GM21381 (cell line): ENCODE measurements around the gene CENPL.
"Not testable (repeated sequence)": the region's sequence is repeated elsewhere in the genome, so short reads cannot be mapped to it uniquely, and the experiment has no call there.

Experiments
- ATAC-seq: cut with Tn5 transposase; IDR thresholded peaks from one replicate; pipeline ENCODE4 v1.9.1; 2021; ENCODE audit warnings: mild to moderate bottlenecking, moderate library complexity; ENCODE audit not compliant: unreplicated experiment

CENPL gene

DNA sequence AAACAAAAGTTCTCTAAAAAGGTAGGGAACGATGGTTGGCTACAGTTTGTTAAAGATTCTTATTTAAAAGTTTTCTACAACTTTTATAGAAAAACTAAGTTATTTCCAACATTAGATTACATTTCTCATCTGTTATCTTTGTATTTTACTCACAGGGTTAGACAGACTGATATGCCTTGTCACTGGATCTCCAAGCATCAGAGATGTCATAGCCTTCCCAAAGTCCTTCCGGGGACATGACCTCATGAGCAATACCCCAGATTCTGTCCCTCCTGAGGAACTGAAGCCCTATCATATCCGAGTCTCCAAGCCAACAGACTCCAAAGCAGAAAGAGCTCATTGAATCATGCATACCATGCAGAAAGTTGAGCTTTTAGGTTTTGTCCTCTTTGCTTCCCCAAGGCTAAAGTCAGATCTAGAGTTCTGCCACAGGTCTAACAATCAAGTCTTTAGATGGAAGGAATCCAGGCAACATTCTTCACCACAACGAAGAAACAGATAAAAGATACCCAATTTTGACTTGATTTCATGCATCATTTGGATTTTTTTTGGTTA lies 32.8 kb upstream of the CENPL start:
- no peak for ATAC-seq

DNA sequence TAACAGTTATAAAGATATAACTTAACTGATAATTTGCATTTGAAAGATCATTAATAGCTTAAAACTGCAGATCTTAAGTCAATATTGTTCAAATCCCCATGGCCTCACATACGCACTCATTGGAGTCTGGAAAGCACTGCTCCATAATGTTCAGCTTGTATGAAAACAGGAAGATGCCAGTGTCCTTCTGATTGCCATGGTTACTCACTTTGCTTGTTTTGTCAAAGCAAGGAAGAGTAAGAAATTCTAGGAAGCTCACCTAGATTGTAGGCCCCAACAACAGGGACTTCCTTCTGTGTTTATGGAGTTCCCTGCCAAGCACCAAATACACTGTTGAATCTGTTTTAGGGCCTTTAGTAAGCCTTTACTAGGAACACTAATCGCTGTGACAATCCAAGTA lies 32.2 kb upstream of the CENPL start:
- ATAC-seq = no peak

DNA sequence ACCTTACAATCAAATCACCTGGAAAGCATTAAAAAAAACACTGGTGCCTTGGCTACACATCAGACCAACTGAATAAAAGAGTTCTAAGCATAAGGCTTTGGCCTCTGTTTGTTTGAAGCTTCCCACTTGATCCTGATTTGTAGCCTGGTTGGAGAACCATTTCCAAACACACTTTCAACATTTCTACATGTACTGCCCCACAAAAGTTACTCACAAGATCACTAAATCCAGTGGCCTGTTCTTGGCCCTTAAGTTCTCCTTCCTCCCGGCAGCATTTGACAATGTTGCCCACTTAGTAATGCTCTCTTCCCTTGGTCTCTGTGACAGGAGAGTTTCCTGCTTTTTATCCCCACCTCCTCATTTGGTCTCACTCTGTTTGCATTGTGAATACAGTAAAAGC lies 31.3 kb upstream of the CENPL start:
- ATAC-seq = no peak

DNA sequence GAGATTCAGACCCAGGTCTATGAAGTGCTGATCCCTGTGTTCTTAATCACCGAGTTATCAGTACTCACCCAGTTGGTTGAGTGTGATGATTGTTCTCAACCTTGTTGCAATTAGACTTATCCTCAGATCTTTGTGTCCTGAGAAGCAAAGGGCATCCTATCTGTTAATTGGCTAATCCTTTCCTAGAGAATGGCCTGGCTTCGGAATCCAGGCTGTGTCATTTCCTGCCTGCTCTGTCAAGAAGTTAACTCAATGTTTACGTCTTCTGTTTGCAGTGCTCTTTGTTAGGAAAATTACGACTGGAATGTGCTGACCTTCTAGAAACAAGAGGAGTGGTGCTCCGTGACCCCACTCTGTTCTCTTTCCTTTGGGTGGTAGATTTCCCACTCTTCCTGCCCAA lies 28.4 kb upstream of the CENPL start:
- no peak for ATAC-seq

DNA sequence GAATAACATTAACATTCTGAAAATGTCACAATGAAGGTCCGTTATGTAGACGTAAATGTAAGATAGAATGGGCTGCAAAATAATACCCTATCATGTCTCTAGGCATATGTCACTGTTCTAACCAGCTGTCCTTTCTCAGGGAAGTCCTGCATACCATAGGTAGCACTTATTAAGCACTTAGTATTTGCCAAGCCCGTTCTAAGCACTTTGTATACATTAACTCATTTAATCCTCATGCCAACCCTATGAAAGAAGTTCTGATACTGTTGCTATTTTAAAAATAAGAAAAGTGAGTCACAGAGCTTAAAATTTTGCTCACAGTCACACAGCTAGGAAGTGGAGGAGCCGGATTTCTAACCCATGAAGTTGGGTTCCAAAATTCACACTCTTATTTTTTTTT lies 27.4 kb upstream of the CENPL start:
- ATAC-seq = no peak

DNA sequence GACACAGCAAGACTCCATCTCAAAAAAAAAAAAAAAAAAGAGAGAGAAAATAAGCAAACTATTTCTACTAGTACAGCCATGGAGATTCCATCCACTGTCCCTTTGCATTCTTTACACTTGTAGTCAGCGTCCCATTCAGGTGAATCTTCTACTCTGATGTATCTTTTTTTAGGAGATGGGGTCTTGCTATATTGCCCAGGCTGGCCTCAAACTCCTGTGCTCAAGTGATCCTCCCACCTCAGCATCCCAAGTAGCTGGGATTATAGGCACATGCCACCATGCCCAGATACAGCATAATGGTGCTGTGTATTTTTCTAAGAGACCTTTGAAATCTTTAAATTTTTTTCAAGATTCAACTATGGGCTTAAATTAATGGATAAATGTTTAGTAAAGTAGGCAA lies 8.1 kb upstream of the CENPL start:
- ATAC-seq = no peak

DNA sequence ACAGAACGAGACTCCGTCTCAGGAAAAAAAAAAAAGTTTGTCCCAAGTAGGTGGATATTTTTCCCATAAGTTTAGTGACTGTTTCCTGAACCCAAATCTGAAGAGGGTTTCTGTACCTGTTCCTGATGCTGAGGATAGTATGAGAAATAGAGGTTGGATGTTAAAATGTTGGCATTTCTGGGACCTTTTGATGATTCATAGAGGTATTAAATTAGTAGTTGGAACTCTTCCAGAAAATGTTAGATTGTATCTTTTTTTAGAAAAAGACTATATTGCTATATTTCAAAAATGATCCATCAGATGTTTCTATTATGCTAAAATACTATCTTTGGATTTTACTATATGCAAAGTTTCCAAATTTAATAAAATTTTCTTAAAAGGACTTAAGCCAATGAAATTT lies 2.9 kb upstream of the CENPL start:
- no peak for ATAC-seq

DNA sequence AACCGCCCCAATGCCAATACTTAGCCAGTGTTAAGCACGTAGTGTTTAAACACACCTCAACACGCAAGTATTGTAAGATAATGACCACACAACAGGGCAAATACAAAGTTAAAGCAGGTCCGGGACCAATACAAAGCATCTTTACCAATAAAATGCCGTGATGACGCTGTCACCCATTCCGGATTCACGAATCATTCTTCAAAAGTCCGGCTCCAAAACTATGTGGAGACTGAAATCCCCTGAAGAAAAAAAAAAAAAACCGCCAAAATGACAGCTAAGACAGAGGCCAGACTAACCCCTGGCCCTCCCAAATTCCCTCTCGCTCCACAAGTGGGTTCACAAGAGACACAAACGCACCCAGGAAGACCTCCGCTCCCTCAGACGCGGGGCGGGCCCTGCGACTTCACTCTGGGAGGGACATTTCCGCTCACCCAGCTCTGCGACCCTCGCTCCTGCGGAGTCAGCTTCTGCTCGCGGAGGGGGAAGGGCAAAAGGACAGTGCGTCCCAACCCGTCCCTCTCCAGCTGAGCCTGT lies 835 bp downstream of the CENPL start:
- peak; percentile 36 for ATAC-seq

DNA sequence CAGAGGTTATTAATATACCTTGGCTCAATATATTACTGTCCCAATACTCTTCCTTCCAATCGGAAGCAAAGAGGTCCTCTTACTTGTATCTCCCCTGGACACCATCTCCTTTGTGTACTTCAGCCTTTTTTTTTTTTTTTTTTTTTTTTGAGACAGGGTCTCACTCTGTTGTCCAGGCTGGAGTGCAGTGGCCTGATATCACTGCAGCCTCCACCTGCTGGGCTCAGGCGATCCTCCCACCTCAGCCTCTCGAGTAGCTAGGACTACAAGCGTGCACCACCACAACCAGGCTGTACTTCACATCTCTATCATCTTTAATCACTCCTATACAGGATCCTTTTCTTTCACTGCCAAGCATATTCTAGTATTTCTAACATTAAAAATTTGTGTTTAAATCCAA lies 3.0 kb downstream of the CENPL start:
- no peak for ATAC-seq

DNA sequence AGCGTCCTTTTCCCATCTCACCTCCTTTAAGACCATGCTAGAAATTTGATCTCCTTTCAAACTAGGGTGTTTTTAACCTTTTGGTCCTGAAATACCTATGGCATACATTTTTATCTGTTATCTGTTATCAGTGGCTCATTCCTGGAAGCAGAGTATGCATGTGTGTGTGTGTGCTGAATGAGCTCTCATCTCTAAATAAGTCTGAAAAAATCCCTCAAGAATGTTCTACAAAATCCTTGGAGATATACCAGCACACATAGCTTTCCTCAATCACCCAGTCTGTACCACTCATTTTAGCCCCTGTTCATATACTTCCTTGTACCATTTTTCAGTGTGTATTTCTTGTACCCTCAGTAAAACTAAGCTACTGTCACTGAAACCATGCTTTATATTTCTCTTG lies 6.2 kb downstream of the CENPL start:
- no peak for ATAC-seq

DNA sequence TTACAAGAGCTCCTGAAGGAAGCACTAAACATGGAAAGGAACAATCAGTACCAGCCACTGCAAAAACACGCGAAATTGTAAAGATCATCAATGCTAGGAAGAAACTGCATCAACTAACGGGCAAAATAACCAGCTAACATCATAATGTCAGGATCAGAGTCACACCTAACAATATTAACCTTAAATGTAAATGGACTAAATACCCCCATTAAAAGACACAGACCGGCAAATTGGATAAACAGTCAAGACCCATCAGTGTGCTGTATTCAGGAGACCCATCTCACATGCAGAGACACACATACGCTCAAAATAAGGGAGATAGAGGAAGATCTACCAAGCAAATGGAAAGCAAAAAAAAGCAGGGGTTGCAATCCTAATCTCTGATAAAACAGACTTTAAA lies 11.0 kb downstream of the CENPL start:
- not testable (repeated sequence) for ATAC-seq

DNA sequence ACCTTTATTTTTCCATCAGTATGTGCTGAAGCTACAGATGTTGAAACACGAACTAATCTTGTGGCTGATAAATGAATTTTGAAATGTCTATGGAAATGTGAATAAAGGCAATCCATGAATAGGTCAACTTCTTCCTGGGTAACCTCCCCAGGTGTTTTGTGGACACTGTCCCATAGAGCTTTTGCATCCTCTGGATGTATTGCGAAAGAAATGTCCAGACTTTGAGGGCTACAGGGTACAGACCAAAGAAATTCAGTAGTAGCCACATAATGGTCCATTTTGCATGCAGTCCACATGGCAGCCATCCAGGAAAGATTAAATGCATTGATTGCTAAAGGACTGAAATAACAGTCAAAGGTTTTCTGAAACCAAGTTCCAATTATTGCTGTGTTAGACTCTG lies 21.7 kb downstream of the CENPL start:
- no peak for ATAC-seq

DNA sequence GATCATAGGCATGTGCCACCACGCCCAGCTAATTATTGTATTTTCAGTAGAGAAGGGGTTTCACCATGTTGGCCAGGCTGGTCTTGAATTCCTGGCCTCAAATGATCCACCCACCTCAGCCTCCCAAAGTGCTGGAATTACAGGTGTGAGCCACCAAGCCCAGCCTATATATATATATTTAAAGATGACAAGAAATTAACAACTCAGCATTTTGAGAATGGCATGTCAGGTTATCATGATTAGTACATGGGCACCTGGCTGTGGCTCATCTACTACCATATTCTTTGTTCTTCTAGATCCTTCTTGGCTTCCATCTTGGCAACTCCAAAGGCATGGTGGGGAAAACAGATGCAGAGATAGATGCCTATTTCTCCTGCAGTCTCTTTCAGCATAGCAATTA lies 24.7 kb downstream of the CENPL start:
- not testable (repeated sequence) for ATAC-seq

DNA sequence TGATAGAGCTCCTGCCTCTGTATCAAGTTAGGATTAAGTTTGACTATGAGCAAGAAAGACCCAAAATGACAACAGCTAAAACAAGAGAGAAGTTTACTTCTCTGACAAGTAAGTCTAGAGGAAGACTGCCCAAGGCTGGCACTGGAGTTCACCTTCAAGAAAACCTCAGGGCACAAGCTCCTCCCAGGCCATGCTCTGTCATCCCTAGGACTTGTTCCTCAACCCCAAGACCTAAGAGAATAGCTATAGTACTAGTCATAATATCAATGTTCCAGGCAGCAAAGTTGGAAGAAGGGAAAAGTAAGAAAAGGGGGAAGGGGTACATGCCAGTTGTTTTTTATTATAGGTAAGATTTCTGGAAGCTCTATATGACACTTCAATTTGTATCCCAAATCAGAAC lies 26.6 kb downstream of the CENPL start:
- ATAC-seq = no peak

DNA sequence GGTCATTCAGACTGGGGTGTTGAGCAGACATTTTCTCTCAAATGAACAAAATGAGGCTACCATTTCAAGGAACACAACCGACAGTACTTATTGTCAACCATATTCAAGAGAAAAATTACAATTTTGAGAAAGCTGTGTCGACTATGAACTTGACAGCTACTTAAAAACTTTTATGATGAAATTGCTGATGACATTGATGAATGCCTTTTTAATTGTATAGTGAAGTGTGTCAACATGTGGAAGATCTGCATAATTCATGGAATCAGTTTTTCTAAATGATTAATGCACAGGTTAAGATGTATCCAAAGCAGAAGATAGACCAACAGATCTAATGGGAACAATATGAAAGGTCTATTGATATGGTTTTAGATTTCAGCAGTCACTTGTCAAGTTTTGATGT lies 34.8 kb downstream of the CENPL start:
- no peak for ATAC-seq

DNA sequence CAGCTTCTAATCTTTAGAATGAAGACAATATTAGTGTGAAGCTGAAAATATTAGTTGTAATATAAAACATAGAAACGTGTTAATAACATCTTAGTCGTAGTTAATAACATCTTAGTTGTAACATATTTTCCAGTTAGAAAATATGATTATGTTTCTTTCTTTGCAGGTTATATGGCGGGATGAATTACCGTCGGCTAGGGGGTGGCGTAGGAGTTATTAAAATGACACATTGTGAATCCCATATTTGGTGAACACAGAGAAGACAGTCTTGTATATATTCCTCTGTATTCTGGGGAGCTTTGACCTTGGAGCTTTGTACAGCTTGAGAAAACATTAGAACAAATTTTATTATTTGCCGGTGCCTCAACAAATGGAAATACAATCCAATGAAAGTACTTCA lies 39.7 kb downstream of the CENPL start:
- no peak for ATAC-seq

DNA sequence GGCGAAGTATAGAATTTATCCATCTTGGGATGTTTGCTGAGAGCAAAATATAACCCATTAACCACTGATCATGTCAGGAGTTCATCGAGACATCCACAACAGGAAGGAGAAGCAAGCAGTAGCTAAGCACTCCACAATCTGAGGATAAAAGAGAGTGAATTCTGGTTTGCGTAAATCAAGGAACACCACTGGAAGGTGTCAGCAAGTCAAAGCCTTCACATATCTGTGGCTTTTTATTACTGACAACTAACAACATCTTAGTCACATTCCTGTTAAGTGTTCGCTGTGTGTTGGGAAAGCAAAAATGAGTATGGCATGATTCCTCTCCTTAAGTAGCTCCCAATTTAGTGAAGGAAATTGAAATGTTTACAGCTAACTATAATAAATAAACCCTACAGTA lies 44.7 kb downstream of the CENPL start:
- ATAC-seq = no peak

DNA sequence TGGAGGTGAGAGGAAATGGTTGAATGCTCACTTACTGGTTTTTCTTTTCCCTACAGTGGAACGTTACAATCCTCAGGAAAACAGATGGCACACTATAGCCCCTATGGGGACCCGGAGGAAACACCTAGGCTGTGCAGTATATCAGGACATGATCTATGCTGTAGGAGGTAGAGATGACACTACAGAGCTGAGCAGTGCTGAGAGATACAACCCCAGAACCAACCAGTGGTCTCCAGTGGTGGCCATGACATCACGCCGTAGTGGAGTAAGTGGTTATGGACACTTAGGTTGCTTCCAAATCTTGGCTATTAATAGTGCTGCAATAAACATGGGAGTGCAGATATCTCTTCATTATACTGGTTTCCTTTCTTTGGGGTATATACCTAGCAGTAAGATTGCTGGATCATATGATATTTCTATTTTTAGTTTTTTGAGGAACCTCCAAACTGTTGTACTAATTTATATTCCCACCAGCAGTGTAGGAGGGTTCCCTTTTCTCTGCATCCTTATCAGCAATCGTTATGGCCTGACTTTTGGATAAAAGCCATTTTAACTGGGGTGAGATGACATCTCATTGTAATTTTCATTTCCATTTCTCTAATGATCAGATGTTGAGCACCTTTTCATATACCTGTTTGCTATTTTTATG lies 49.0 kb downstream of the CENPL start:
- no peak for ATAC-seq

DNA sequence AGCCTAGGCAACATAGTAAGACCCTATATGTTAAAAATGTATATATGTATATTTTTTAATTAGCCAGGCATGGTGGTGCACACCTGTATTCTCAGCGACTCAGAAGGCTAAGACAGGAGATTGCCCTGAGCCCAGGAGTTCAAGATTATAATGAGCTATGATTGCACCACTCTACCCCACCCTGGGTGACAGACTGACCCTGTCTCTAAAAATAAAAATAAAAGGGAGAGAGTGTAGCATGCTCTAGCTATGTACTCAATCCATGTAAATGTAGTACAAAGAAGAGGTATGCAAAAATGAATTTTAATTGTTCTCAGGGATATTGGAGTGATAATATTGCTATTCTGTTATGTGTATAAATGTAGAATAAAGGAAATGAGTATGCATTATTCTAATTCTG lies 53.1 kb downstream of the CENPL start:
- ATAC-seq = no peak

DNA sequence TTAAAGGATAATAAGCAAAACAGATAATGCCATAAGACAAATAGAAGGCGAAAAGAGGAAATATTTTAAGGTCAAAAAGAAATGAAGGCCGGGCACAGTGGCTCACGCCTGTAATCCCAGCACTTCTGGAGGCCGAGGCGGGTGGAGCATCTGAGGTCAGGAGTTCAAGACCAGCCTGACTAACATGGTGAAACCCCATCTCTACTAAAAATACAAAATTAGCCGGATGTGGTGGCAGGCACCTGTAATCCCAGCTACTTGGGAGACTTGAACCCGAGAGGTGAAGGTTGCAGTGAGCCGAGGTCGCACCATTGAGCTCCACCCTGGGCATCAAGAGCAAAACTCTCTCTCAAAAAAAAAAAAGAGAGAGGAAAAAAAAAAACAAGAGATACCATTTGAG lies 54.4 kb downstream of the CENPL start:
- ATAC-seq = not testable (repeated sequence)

DNA sequence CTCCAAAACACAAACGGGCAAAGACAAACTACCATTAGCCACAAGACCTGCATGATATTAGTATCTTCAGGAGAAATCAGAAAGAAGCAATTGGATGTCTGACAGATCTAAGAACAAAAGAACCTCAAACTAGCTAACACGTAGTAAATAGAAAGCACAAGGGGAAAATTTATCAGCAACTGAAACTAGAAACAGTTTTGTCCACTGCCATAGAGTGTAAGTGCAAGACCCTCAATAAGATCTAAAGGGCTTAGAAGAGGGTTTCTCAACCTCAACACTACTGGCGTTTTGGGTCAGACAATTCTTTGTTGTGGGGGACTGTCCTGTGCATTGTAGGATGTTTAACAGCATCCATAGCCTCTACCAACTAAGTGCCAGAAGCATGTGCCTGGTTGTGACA lies 55.9 kb downstream of the CENPL start:
- ATAC-seq = no peak

DNA sequence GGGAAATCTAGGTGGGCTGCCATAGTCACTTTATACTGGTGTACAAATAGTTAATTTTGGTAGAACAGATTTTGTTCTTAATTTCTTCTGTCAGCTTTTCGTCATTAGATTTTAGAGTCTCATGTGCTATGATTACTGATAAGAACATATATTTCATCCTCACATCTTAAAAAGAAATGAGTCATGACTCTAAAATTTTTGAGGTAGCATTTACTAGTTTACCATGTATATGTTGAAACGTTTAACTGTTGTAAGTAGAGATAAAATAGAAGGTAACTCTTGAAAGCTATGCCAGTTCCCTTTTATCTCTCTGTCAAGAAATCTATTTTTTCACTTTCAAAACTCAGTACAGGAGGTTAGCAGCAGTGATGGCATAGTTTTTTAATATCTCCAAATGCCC lies 56.5 kb downstream of the CENPL start:
- no peak for ATAC-seq

DNA sequence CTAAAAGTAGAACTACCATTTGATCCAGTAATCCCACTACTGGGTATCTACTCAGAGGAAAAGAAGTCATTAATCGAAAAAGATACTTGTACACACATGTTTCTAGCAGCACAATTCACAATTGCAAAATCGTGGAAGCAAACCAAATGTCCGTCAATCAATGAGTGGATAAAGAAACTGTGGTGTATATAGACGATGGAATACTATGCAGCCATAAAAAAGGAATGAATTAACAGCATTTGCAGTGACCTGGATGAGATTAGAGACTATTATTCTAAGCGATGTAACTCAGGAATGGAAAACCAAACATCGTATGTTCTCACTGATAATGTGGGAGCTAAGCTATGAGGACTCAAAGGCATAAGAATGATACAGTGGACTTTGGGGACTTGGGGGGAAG lies 60.4 kb downstream of the CENPL start:
- ATAC-seq = not testable (repeated sequence)
